Heart left ventricle (tissue), 16 donors: Measurements from ENCODE around the gene FUT4. TPM values are rescaled to one million over a fixed set of nuclear protein-coding genes. Genes with fewer than 3 reads are reported as not detected.
A peak's percentile ranks its signal among the peaks of the same experiment; 100 is the strongest.
"Not testable (repeated sequence)": the region's sequence is repeated elsewhere in the genome, so short reads cannot be mapped to it uniquely, and the experiment has no call there.

Experiments
- ATAC-seq, 4 donors: fragments of 200-7000 bp; cut with Tn5 transposase; one replicate each; pipeline ENCODE4 v1.9.1; 2020 to 2022; ENCODE audit warnings: moderate library complexity in 4 of 4, mild to moderate bottlenecking in 3 of 4, moderate number of reproducible peaks in 1 of 4
- DNase-seq, 5 donors: peaks; one replicate each; pipeline ENCODE4 v3.0.0-alpha.2; 2020
- H3K27ac ChIP-seq, 12 donors: fragments of 200-600 bp; sonication (generic) in 4 of 12; one replicate each; pipeline versions ENCODE4 v1.5.0 to v1.8.0; 2016 to 2022; ENCODE audit warnings: mild to moderate bottlenecking in 2 of 12
- H3K27me3 ChIP-seq, 9 donors: fragments of 200-600 bp; sonication (generic) in 2 of 9; one replicate each; pipeline versions ENCODE4 v1.5.1 to v1.8.0; 2016 to 2022; ENCODE audit warnings: mild to moderate bottlenecking in 3 of 9
- H3K36me3 ChIP-seq, 9 donors: fragments of 200-600 bp; sonication (generic) in 2 of 9; one replicate each; pipeline versions ENCODE4 v1.5.0 to v1.8.0; 2018 to 2022; ENCODE audit warnings: mild to moderate bottlenecking in 2 of 9
- H3K4me1 ChIP-seq, 12 donors: fragments of 200-600 bp; sonication (generic) in 4 of 12; one replicate each; pipeline versions ENCODE4 v1.5.0 to v1.8.0; 2016 to 2022; ENCODE audit warnings: mild to moderate bottlenecking in 3 of 12
- H3K4me3 ChIP-seq, 12 donors: fragments of 200-600 bp; sonication (generic) in 4 of 12; one replicate each; pipeline versions ENCODE4 v1.5.0 to v1.8.0; 2017 to 2022; ENCODE audit warnings: mild to moderate bottlenecking in 9 of 12, moderate library complexity in 4 of 12
- H3K9me3 ChIP-seq, 12 donors: fragments of 200-600 bp; sonication (generic) in 4 of 12; one replicate each; pipeline versions ENCODE4 v1.5.0 to v1.8.0; 2016 to 2022; ENCODE audit warnings: mild to moderate bottlenecking in 1 of 12
- POLR2A ChIP-seq, 2 donors: fragments of 450-650 bp; IDR thresholded peaks; one replicate each; pipeline ENCODE4 v1.6.1; 2017; ENCODE audit warnings: antibody characterized with exemption in 2 of 2, mild to moderate bottlenecking in 2 of 2, moderate library complexity in 2 of 2
- WGBS, 4 donors: extraction: QIAGEN DNeasy Blood & Tissue Kit in 2 of 4; methylation state at CpG; one replicate each; pipeline versions ENCODE4 v1.1.5 to v1.1.7; 2013 to 2018; 5-methylcytosine and 5-hydroxymethylcytosine counted together
- intact Hi-C, 10 donors: fragments of 100-400 bp; cut with DNase I; formaldehyde crosslinking; loops; one replicate each; pipeline versions ENCODE4 v1.11.1 to v1.14.2; 2022
- polyA plus RNA-seq, 2 donors: library from polyadenylated mRNA; stranded (reverse); fragments of 200-250 nt; gene quantifications; one replicate each; pipeline ENCODE4 v1.2.3, GENCODE V29; 2013
- total RNA-seq, 9 donors: library from RNA; depleted of rRNA in 2 of 9; stranded (reverse); fragments of >200 nt in 2 of 9; fragmentation: NEBNext Ultra II Directional in 3 of 9; extraction: Animal tissue kit (Norgen Biotek cat#: 25700) in 3 of 9; gene quantifications; one replicate each; pipeline versions ENCODE4 v1.1.0 to v1.2.4, GENCODE V29; 2016 to 2023
- TF ChIP-seq, protein P1 (sequence below), 12 donors: fragments of 200-600 bp; sonication (generic) in 4 of 12; IDR thresholded peaks; one replicate each; pipeline versions ENCODE4 v1.5.0 to v1.8.0; 2018 to 2022; ENCODE audit warnings: antibody characterized with exemption in 12 of 12, mild to moderate bottlenecking in 5 of 12
- donor health status: ischemic (EF 13 %, LVEDD 7.1; RV severe dilation, severe dysfunction).
- donor health status: healthy with polysubstance abuse.
- donor health status: DM: no; HTN: yes; CAD: no.
- donor health status: DM: no; HTN: no; CAD: no.
- donor health status: ischemic (EF 25% LVEDD 6.9; RV normal size, moderate dysfunction).
- donor health status: ischemic (EF 25% LVEDD 5.7; RV mildly dilated, moderate dysfunction).
- donor health status: healthy.
- donor health status: DM: yes; HTN: yes; CAD: no.
- donor health status: ischemic (EF 35%, LVEDD 5.7; RV mildly dilated, moderate dysfunction).
- donor health status: nonischemic (EF 11% LVEDD 7.7; RV severe dilation, severe dysfunction).
- donor health status: DM: yes; HTN: yes; CAD: no.
- donor health status: PGD.
- donor health status: ischemic (EF 29% LVEDD 5.4; RV normal size, mild dysfunction).
- donor health status: nonischemic (EF 23%, LVEDD 6.1; RV moderate dilation, normal function).

FUT4 gene
- total and polyA plus RNA-seq, 11 donors: 0.46 to 4.7 (median 1.2) TPM

- peaks cover 0 to 81% (median 29%) of the 10 kb centered on the region in 12 donors for H3K4me1 ChIP-seq
- DNase-seq: no peak
- peak overlapping the region in 4 of 12 donors; percentile 77 to 92 (median 84) for H3K4me3 ChIP-seq
- intact Hi-C loops: no loop called here
- H3K27me3 ChIP-seq: no peaks in the 10 kb centered on the region
- H3K9me3 ChIP-seq: no peaks in the 10 kb centered on the region
- no peak overlapping the region for H3K27ac ChIP-seq
- ATAC-seq: no peak
- TF ChIP-seq, protein P1, sequence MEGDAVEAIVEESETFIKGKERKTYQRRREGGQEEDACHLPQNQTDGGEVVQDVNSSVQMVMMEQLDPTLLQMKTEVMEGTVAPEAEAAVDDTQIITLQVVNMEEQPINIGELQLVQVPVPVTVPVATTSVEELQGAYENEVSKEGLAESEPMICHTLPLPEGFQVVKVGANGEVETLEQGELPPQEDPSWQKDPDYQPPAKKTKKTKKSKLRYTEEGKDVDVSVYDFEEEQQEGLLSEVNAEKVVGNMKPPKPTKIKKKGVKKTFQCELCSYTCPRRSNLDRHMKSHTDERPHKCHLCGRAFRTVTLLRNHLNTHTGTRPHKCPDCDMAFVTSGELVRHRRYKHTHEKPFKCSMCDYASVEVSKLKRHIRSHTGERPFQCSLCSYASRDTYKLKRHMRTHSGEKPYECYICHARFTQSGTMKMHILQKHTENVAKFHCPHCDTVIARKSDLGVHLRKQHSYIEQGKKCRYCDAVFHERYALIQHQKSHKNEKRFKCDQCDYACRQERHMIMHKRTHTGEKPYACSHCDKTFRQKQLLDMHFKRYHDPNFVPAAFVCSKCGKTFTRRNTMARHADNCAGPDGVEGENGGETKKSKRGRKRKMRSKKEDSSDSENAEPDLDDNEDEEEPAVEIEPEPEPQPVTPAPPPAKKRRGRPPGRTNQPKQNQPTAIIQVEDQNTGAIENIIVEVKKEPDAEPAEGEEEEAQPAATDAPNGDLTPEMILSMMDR (IDR thresholded peaks at IDR 0.05): no peak
- TF ChIP-seq POLR2A (IDR thresholded peaks at IDR 0.05): no peak
- H3K36me3 ChIP-seq: peaks cover 0 to 5% (median 0%) of the 10 kb centered on the region in 9 donors
- 87 to 96% (median 94%) methylated on average over 1 of the region's 1 CpG for WGBS, 4 donors
These were observed 3.2 kb downstream of the FUT4 start for GRCh38 chr11:94546886-94547285.

- ATAC-seq: no peak
These were observed 5.4 kb downstream of the FUT4 start for GRCh38 chr11:94549146-94549545.

GRCh38 chr11:94550513-94550912, 6.8 kb downstream of the FUT4 start:
- H3K27ac ChIP-seq: no peak overlapping the region
- TF ChIP-seq, protein P1 (IDR thresholded peaks at IDR 0.05): no peak
- no peak for TF ChIP-seq POLR2A (IDR thresholded peaks at IDR 0.05)
- H3K4me1 ChIP-seq: peaks cover 0 to 62% (median 18%) of the 10 kb centered on the region in 12 donors
- ATAC-seq (no peak), DNase-seq (no peak)
- no peaks in the 10 kb centered on the region for H3K9me3 ChIP-seq
- H3K36me3 ChIP-seq: peaks cover 0 to 5% (median 0%) of the 10 kb centered on the region in 9 donors
- H3K27me3 ChIP-seq: no peaks in the 10 kb centered on the region
- intact Hi-C loops: no loop called here
- WGBS, 4 donors: 68 to 73% (median 70%) methylated on average over 4 of the region's 4 CpGs
- H3K4me3 ChIP-seq: no peak overlapping the region

More at GRCh38 chr11:94549146-94549545, 5.4 kb downstream of the FUT4 start:
- H3K36me3 ChIP-seq: peaks cover 0 to 5% (median 0%) of the 10 kb centered on the region in 9 donors
- no peaks in the 10 kb centered on the region for H3K9me3 ChIP-seq
- peaks cover 0 to 72% (median 25%) of the 10 kb centered on the region in 12 donors for H3K4me1 ChIP-seq
- no peak overlapping the region for H3K4me3 ChIP-seq
- H3K27ac ChIP-seq: no peak overlapping the region
- TF ChIP-seq, protein P1 (IDR thresholded peaks at IDR 0.05): no peak
- TF ChIP-seq POLR2A (IDR thresholded peaks at IDR 0.05): no peak
- WGBS, 4 donors: 65 to 78% (median 71%) methylated on average over 5 of the region's 5 CpGs
- no peak for DNase-seq
- no peaks in the 10 kb centered on the region for H3K27me3 ChIP-seq
- intact Hi-C loops: no loop called here

- no peak overlapping the region for H3K4me3 ChIP-seq
- peaks cover 0 to 49% (median 0%) of the 10 kb centered on the region in 12 donors for H3K4me1 ChIP-seq
- DNase-seq (no peak), ATAC-seq (no peak)
- WGBS, 4 donors: 29 to 100% (median 93%) methylated on average over 1 of the region's 1 CpG
- no peak for TF ChIP-seq POLR2A (IDR thresholded peaks at IDR 0.05)
- TF ChIP-seq, protein P1 (IDR thresholded peaks at IDR 0.05): no peak
- intact Hi-C loops: no loop called here
- H3K36me3 ChIP-seq: peaks cover 0 to 2% (median 0%) of the 10 kb centered on the region in 9 donors
- no peak overlapping the region for H3K27ac ChIP-seq
- H3K9me3 ChIP-seq: no peaks in the 10 kb centered on the region
- H3K27me3 ChIP-seq: no peaks in the 10 kb centered on the region
These were observed 10.2 kb downstream of the FUT4 start for GRCh38 chr11:94553938-94554337.

DNA sequence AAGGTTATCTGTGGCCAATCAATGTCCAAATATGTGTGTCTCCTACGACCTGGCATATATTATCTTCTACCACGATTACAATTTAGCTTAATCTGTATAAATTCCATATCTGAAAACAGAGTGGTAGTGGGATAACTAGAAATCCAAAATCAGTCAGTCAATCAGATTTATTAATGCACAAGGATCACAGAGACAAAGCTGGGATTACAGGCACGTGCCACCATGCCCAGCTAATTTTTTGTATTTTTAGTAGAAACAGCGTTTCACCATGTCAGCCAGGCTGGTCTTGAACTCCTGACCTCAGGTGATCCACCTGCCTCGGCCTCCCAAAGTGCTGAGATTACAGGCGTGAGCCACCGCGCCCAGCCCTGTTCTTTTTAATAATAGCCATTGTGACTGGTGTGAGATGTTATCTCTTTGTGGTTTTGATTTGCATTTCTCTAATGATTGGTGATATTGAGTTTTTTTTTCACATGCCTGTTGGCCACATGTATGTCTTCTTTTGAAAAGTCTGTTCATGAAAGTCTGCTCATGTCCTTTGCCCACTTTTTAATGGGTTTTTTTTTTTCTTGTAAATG, 12.1 kb downstream of the FUT4 start:
- H3K27me3 ChIP-seq, ATAC-seq, H3K9me3 ChIP-seq, H3K27ac ChIP-seq, DNase-seq, H3K36me3 ChIP-seq, H3K4me3 ChIP-seq: not testable (repeated sequence)
- peaks cover 0 to 49% (median 0%) of the 10 kb centered on the region in 12 donors for H3K4me1 ChIP-seq
- WGBS, 4 donors: 92 to 97% (median 92%) methylated on average over 8 of the region's 8 CpGs
- intact Hi-C loops: loop anchor here in 1 of 10 donors (5.0 kb wide), 1 partner anchor 34 kb away; no protein-coding TSS in a partner anchor
